IPS-NIHi11 (cell line): ENCODE measurements around the gene GPR78.

Experiments
- DNase-seq: peaks from one replicate; pipeline ENCODE4 v3.0.0; 2012; ENCODE audit warnings: mixed read lengths, low spot score

The GPR78 gene

GRCh38 chr4:8586671-8587468 is 6.7 kb downstream of the GPR78 start:
- DNase-seq, result no peak

DNA sequence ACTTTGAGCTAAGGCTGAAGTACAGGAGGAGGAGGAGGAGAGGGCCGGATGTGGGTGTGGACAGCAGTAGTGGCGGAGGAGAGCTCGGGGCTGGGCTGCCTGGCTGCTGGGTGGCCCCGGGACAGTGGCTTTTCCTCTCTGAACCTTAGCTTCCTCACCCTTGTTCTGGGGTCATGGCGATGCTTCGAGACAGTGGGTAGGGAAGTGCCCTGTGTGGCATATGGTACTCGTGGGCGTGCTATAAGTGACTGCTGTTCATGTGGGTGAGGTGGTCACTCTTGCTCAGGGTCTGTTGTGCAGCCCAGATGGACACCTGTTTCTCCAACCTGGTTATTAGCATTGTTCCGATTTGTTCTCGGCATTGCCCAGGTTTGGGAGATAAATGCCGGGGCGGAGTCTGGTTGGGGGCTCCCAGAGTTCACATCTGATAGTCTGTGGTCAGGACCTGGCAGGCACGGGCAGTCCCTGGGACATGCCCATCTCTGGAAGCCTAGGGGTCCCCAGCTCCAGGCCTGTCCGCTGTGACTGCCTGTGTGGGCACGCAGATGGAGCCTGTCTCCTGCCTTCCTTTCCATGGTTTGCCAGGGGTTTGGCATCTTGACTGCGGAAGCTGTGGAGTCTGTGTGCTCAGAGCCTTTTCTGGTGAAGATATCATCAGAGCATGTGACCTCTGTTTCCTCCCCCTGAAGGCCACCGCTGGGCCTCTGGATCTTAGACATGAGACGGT is 7.4 kb downstream of the GPR78 start:
- DNase-seq, result no peak

DNA sequence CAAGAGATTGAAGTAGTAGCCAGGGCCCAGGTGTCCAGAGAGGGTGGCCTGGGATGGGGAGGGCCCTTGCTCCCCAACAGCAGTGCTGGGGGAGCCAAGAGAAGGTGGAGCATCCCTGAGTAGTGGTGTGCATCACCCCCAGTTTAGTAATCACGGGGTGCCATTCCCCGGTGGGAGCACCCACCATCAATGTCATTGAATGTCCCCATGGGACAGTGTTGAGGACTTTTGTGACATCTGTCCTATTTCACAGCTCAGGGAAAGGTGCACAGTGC is 7.9 kb downstream of the GPR78 start:
- no peak for DNase-seq

- no peak for DNase-seq
These were observed 9.1 kb downstream of the GPR78 start for GRCh38 chr4:8589336-8589735.

DNA sequence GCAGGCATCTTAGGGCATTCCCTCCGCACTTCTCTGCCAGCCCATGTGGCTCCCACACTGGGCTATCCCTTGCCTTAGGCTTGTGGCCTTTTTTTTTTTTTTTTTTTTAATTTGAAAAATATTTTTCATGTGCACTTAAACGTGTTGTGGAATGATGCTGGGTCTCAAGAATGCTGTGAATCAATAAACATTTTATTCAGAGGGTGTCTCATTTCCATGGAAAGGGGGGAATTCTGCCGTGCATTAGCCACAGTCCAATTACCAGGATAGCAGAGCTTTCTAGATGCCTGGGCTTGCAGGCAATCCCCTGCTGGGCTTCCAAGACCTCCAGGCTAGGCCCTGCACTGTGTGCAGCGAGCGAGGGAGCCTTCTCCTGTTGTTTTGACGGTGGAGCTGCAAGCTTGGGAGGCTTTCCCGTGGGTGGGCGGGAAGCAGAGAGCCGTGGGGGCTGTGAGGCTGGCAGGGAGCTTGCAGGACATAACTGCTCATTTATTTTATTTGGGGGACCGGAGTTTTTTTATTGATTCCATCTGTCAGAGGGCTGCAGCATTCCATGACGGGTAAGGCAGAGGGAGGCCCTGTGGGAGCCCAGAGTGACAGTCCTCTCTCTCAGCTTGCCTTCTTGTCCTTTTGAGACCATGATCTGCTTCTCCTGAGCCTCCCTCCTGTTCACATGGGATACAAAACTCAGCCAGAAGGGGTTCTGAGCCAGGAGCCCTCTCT is 9.8 kb downstream of the GPR78 start:
- DNase-seq, result no peak

GRCh38 chr4:8590546-8590880 is 10.3 kb downstream of the GPR78 start:
- no peak for DNase-seq

- no peak for DNase-seq
These were observed 10.9 kb downstream of the GPR78 start for GRCh38 chr4:8591114-8591513.

GRCh38 chr4:8591626-8592365 is 11.6 kb downstream of the GPR78 start:
- DNase-seq, result no peak

- peak; percentile 90 for DNase-seq
These were observed 12.4 kb downstream of the GPR78 start, which contains the start of gene CPZ for GRCh38 chr4:8592366-8593263. Gene CPZ, plus strand, starts transcription at chr4:8592765. Its CDS starts 69 bp downstream, at chr4:8592834.

- peak; percentile 42 for DNase-seq
These were observed 13.3 kb downstream of the GPR78 start for GRCh38 chr4:8593264-8594096.

GRCh38 chr4:8594097-8595038 is 14.2 kb downstream of the GPR78 start:
- DNase-seq, result peak; percentile 92

- no peak for DNase-seq
These were observed 15.3 kb downstream of the GPR78 start for GRCh38 chr4:8595237-8596087.

DNA sequence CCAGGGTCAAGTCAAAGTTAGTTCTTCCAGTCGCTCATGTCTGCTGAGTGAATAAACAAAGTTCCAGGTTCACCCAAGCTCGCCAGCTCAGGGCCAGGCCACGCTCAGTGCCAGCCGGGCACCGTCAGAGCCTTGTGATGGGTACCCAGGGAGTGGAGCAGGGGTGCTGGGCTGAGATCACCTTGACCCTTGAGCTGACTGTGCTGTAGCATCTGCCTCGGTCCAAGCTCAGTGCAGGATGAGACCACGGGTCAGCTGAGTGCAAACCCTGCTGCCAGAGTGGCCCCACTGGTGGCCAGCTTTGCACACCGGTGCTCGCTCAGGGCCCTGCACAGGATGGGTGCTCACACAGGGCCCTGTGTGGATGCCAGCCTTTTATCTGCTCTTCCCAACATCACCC is 16.7 kb downstream of the GPR78 start:
- DNase-seq, result no peak

DNA sequence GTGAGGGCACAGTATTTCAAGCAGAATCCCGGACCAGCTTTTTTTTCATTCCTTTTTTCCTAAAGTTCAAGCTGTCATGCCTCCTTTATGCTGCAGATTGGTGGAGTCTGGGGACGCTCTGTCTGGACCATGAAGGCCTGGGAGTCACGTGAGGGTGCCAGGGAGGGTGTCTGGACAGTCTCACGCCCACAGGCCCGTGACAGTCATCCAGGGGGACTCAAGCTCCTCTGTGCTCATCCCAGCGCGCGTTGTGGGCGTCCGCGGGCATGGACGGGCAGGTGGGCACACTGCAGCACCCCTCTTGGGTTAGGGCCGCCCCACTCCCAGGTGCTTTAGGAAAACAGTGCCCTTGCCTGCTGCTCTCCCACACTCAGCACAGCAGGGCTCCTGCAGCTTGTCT is 17.1 kb downstream of the GPR78 start:
- no peak for DNase-seq

GRCh38 chr4:8597791-8598190 is 17.6 kb downstream of the GPR78 start:
- DNase-seq, result no peak

DNA sequence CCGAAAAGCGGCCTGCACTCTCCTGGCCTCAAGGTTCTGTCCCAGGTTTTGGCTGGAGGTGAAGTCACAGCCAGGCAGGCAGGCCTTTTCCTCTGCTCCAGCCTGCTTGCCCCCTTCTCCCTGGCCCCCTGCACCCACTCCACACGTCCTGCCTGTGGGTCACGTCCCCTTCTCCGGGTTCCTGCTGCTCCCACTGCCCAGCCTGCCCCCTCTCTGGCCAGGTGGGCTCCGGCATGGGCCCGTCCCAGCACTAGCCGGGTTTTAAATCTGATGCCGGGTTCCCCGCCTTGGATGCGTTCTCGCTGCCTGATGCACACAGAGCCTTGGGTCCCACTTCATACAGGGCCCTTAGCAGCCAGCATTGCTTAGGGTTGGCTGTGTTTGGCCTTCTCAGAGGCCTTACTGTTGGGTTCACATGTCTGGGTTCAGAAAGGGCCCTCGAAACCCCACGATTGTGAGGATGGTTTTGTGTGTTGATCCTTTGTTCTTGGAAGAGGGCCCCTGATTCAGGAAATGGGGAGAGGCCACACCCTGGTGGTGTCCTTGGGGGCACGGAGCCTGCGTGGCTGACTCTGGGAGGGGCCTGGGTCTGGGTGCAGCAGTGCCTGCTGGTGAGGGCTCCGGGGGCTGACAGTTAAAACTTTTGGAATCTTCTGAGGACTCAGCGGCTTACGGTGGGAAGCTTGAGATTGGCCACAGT is 18.3 kb downstream of the GPR78 start:
- DNase-seq, result no peak

DNA sequence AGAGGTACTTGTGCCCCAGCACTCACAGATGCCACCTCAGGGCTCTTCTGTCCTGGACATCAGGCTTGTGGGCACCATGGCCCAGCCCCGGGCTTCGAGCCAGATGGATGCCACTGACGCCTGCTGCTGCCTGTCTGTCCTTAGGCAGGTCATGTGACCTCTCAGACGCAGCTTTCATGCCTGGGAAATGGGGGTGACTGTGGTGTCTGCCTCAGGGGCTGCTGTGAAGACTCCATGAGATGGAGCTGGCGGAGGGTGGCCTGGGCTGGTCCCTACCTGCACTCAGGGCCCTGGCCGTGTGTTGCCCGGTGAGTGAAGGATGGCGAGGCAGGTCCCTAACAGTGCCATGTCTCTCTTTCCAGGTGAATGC is 18.9 kb downstream of the GPR78 start:
- DNase-seq, result no peak

DNA sequence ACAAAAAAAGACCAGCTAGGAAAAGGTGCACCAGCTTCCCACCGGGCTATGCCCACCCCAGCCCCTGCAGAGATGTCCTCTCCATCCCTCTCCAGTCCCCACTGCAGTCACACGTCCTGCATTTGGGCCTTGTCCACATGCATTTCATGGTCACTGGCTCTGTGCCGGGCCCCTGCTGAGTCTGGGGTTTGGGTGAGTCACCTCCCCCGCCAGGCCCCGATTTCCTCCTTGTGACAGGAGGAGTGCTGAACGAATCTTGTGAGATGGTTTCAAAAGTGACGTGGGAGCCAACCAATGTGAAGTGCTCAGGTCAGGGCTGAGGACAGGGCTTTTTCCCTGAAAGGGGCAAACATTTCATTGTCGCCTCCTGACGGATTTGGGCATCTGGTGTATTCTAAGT is 19.5 kb downstream of the GPR78 start:
- DNase-seq, result no peak
